Stimulated activated CD8-positive, alpha-beta memory T cell treated with anti-CD3 and anti-CD28 coated beads, Interleukin-15, amount 100 ng/mL, for 48 hours (primary cell): Measurements from ENCODE around the gene CDRT4.

Experiments
- DNase-seq, 2 donors: peaks; one replicate each; pipeline ENCODE4 v3.0.0-alpha.2; 2020; ENCODE audit warnings: low read depth in 2 of 2

Gene CDRT4

GRCh38 chr17:15492791-15493692 lies 25.6 kb upstream of the CDRT4 start:
- DNase-seq: no peak

- DNase-seq: no peak
These were observed 24.8 kb upstream of the CDRT4 start for GRCh38 chr17:15492186-15492585.

- DNase-seq: peak in 1 of 2 donors; percentile 46
These were observed 23.3 kb upstream of the CDRT4 start for GRCh38 chr17:15490634-15491261.

GRCh38 chr17:15488557-15488956 lies 21.1 kb upstream of the CDRT4 start:
- DNase-seq: no peak

- DNase-seq: no peak
These were observed 17.6 kb upstream of the CDRT4 start for GRCh38 chr17:15485045-15485444.

- DNase-seq: no peak
These were observed 16.0 kb upstream of the CDRT4 start for GRCh38 chr17:15483431-15483830.

- DNase-seq: no peak
These were observed 15.1 kb upstream of the CDRT4 start for GRCh38 chr17:15482476-15482875.

GRCh38 chr17:15481481-15481880 lies 14.1 kb upstream of the CDRT4 start:
- DNase-seq: no peak

GRCh38 chr17:15480204-15480603 lies 12.8 kb upstream of the CDRT4 start:
- DNase-seq: no peak

- no peak for DNase-seq
These were observed 12.3 kb upstream of the CDRT4 start for GRCh38 chr17:15479703-15480102.

GRCh38 chr17:15478845-15479244 lies 11.4 kb upstream of the CDRT4 start:
- no peak for DNase-seq

GRCh38 chr17:15475631-15476354 lies 8.4 kb upstream of the CDRT4 start:
- no peak for DNase-seq

GRCh38 chr17:15472891-15473290 lies 5.5 kb upstream of the CDRT4 start:
- no peak for DNase-seq

GRCh38 chr17:15470536-15470935 lies 3.1 kb upstream of the CDRT4 start:
- DNase-seq: no peak

GRCh38 chr17:15469260-15469659 lies 1.8 kb upstream of the CDRT4 start:
- no peak for DNase-seq

GRCh38 chr17:15468126-15468525 lies 705 bp upstream of the CDRT4 start:
- DNase-seq: no peak

GRCh38 chr17:15466131-15466530 lies 1.3 kb downstream of the CDRT4 start:
- DNase-seq: no peak

GRCh38 chr17:15465045-15465701 lies 2.2 kb downstream of the CDRT4 start:
- DNase-seq: no peak

GRCh38 chr17:15464231-15464985 lies 3.0 kb downstream of the CDRT4 start:
- no peak for DNase-seq

- DNase-seq: no peak
These were observed 4.2 kb downstream of the CDRT4 start for GRCh38 chr17:15462976-15463772.

- no peak for DNase-seq
These were observed 9.7 kb downstream of the CDRT4 start for GRCh38 chr17:15457723-15458094.
